Motor neuron (in vitro differentiated cells): ENCODE data around the gene SLC29A1. TPM values are rescaled to one million over a fixed set of nuclear protein-coding genes. Genes with fewer than 3 reads are reported as not detected.

Experiments
- ATAC-seq, 8 experiments: fragments of 200-7000 bp; cut with Tn5 transposase; replicated peaks in 6 of 8; 2 replicates each; pipeline ENCODE4 v1.8.0; 2021; ENCODE audit warnings: mild to moderate bottlenecking in 8 of 8, moderate library complexity in 8 of 8
- H3K27ac ChIP-seq, 2 donors: fragments of 250-450 bp; sonication (Bioruptor Pico); 2 replicates each; pipeline ENCODE4 v1.9.0; 2021; ENCODE audit warnings: antibody characterized with exemption in 2 of 2, mild to moderate bottlenecking in 2 of 2, moderate library complexity in 1 of 2
- H3K4me1 ChIP-seq, 2 donors: fragments of 250-450 bp; sonication (Bioruptor Pico); replicated peaks in 1 of 2; 2 replicates each; pipeline ENCODE4 v1.6.1; 2021; ENCODE audit warnings: antibody characterized with exemption in 2 of 2, mild to moderate bottlenecking in 2 of 2, moderate library complexity in 1 of 2
- H3K4me3 ChIP-seq, 5 donors: fragments of 250-450 bp; sonication (Bioruptor Pico); 2 replicates each; pipeline ENCODE4 v1.9.0; 2021; ENCODE audit warnings: antibody characterized with exemption in 5 of 5, mild to moderate bottlenecking in 5 of 5, moderate library complexity in 4 of 5
- whole genome bisulfite sequencing, 10 experiments: fragments of 450-650 bp; shearing (Covaris generic); methylation state at CpG; one replicate each; pipeline ENCODE4 v1.0.0; 2022; 5-methylcytosine and 5-hydroxymethylcytosine counted together
- in situ Hi-C, 9 experiments: fragments of 400-800 bp; cut with MboI; loops; one replicate each; pipeline ENCODE4 v1.15.0; 2021; ENCODE audit warnings: low sequenced_read_pairs in 9 of 9, low pct_unique_long_range_greater_than_20kb in 2 of 9; ENCODE audit not compliant: unreplicated experiment in 9 of 9
- total RNA-seq, 8 experiments: library from RNA; unstranded; fragments of 300-600 nt; gene quantifications; 2 replicates each; pipeline versions ENCODE4 v1.2.3 to v1.2.4, GENCODE V29; 2022

Gene SLC29A1
- total RNA-seq, 8 experiments from 2014 or later, result 3.8 to 58.8 (median 24.4) TPM

DNA sequence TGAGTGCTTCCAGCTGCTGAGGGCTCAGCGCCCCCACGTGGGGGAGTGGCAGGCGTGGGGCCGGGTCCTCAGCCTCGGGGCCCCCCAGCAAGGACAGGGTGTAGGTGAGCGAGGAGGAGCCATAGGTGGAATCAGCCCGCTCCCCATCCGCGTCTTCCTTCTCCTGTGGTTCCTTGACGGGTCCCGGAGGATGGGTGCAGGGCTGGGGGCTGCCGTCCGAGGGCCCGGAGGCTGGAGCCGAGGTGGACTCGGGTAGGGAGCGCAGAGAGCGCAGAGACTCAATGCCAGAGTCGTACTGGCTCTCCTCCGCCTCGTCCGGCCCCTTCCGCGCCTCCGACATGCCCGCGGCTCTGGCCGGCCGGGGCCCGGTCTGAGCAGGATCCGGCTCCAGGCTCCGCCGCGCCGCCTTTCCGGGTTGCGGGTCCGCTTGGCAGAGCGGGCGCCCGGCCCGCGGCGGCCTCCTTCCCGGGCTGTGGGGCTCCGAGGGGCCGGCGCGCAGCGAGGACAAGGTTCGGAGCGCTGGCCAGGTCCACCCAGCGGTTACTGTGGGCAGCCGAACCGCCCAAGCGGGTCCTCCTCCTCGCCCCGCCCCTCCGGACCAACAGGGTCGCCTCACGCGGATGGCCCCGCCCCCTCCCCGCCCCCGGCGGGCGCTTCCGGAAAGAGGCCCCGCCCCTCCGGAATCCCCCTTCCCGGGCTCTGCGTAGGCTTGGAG, 41.8 kb downstream of the SLC29A1 start, which contains the start of gene NFKBIE:
TSS of gene NFKBIE (minus strand) at position 545 of the 715 bp plus-strand sequence. CDS start at position 340, 205 bp downstream.
- peak; percentile 68 to 85 (median 78) for ATAC-seq
- H3K4me3 ChIP-seq, result peak within 1 kb of the TSS; percentile 61 to 83 (median 71)
- H3K27ac ChIP-seq, result peak within 1 kb of the TSS; percentile 57 to 75
- 0 to 17% (median 0%) methylated on average over 1 to 11 of the region's 72 CpGs; no CpG with 5 or more reads in 3 of the 10 experiments for WGBS, 10 experiments
- H3K4me1 ChIP-seq, result peaks cover 44 to 49% of the 10 kb centered on the region in 2 donors
- in situ Hi-C loops, result loop anchor here in 3 of 9 experiments (10.0 kb wide), 1 partner anchor 70 kb away; no protein-coding TSS in a partner anchor

DNA sequence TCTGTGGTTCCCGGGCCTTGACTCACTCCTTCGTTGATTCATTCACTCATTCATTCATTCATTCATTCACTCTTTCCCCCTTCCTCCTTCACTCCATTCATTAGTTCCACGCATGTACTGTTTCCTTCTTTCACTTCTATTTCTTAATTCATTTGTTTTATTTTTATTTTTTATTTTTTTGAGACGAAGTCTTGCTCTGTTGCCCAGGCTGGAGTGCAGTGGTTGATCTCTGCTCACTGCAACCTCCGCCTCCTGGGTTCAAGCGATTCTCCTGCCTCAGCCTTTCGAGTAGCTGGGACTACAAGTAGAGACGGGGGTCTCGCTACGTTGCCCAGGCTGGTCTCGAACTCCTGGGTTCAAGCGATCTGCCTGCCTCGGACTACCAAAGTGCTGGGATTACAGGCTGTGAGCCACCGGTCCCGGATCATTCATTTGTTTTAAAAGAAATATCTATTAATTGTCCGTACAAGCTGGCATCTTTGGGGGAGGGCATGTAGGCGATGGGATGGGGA, 42.4 kb downstream of the SLC29A1 start:
- in situ Hi-C loops, result loop anchor here in 3 of 9 experiments (10.0 kb wide), 1 partner anchor 69 kb away; no protein-coding TSS in a partner anchor
- Histone ChIP-seq H3K27ac (no peak overlapping the region), H3K4me1 (peaks cover 44 to 49% of the 10 kb centered on the region in 2 donors), H3K4me3 (peak overlapping the region; percentile 61 to 83 (median 71))
- 24 to 95% (median 62%) methylated on average over 4 to 17 of the region's 17 CpGs; no CpG with 5 or more reads in 1 of the 10 experiments for WGBS, 10 experiments
- ATAC-seq, result no peak

DNA sequence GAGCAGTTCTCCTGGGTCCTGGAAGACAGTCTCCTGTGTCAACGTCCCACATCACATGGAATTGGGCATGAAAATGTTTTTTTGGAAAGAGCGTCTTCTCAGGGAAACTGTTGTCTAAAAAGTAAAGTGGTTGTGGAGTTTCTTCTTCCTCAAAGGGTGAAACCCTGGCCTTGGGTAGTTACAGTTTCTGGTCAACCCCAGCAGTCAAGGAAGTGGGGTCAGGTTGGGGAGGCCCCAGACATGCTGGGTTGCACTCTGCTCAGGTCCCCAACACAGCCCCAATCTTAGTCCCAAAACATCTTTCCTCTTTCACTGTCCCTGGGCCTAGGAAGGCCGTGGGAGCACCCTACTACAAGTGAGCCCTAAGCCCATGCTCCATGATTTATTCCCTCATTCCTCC, 43.0 kb downstream of the SLC29A1 start:
- 63 to 100% (median 92%) methylated on average over 1 to 3 of the region's 3 CpGs; no CpG with 5 or more reads in 3 of the 10 experiments for WGBS, 10 experiments

DNA sequence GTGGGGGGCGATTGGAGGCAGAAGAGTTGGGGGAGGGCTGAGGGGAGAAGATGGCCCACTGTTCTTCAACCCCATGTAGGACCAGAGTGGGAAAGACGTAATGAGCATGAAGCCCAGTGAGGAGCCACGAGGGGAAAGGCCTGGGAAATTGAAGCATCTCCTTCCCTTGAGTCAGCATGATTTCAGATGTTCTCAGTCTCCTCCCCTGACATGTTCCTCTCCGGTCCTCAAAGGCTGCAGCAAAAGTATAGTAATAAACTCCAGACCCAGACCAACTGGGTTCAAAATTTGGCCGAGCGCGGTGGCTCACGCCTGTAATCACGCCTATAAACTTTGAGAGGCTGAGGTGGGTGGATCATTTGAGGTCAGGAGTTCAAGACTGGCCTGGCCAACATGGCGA, 43.9 kb downstream of the SLC29A1 start:
- ATAC-seq, result no peak
- H3K4me1 ChIP-seq, result peaks cover 54 to 57% of the 10 kb centered on the region in 2 donors
- in situ Hi-C loops, result loop anchor here in 3 of 9 experiments (10.0 kb wide), 1 partner anchor 68 kb away; no protein-coding TSS in a partner anchor

More for the DNA sequence above, 43.0 kb downstream of the SLC29A1 start:
- Histone ChIP-seq H3K4me1 (peaks cover 45 to 50% of the 10 kb centered on the region in 2 donors), H3K27ac (no peak overlapping the region), H3K4me3 (no peak overlapping the region)
- no peak for ATAC-seq
- in situ Hi-C loops, result loop anchor here in 3 of 9 experiments (10.0 kb wide), 1 partner anchor 68 kb away; no protein-coding TSS in a partner anchor

DNA sequence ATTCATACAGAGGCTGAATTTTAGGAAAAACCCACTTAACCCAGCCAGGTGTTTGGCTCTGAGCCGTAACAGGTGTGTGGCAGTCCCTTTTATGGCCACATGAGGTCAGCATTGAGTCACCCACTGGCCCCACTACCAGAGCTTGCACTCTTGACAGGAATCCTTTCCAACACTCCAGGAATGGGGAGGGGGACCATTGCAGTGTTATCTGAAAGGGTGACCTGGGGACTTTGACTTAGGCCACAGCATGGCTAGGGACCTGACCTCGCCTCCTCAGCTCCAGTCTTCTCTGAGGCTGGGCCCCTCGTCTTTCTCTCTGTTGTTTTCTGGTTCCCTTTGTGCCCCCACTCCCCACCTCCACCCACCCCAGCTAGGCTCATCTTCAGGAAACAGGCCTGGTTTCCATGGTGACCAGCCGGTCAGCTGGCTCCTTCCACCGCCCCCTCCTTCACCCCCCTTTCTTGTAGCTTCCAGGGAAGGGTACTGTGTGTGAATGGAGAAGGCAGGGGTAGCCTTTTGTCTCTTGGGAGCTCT, 44.8 kb downstream of the SLC29A1 start:
- peaks cover 47 to 52% of the 10 kb centered on the region in 2 donors for H3K4me1 ChIP-seq
- H3K27ac ChIP-seq, result peak overlapping the region; percentile 28 to 56
- no peak overlapping the region for H3K4me3 ChIP-seq
- WGBS, 10 experiments, result 0% methylated on average over 1 to 4 of the region's 5 CpGs; no CpG with 5 or more reads in 5 of the 10 experiments
- in situ Hi-C loops, result loop anchor here in 3 of 9 experiments (10.0 kb wide), 1 partner anchor 67 kb away; no protein-coding TSS in a partner anchor
- ATAC-seq, result peak in 6 of 8 experiments; percentile 4 to 41 (median 26)

More for the DNA sequence above, 43.9 kb downstream of the SLC29A1 start:
- WGBS, 10 experiments, result 20 to 83% (median 53%) methylated on average over 1 to 6 of the region's 10 CpGs; no CpG with 5 or more reads in 4 of the 10 experiments
- Histone ChIP-seq H3K27ac (no peak overlapping the region), H3K4me3 (no peak overlapping the region)

DNA sequence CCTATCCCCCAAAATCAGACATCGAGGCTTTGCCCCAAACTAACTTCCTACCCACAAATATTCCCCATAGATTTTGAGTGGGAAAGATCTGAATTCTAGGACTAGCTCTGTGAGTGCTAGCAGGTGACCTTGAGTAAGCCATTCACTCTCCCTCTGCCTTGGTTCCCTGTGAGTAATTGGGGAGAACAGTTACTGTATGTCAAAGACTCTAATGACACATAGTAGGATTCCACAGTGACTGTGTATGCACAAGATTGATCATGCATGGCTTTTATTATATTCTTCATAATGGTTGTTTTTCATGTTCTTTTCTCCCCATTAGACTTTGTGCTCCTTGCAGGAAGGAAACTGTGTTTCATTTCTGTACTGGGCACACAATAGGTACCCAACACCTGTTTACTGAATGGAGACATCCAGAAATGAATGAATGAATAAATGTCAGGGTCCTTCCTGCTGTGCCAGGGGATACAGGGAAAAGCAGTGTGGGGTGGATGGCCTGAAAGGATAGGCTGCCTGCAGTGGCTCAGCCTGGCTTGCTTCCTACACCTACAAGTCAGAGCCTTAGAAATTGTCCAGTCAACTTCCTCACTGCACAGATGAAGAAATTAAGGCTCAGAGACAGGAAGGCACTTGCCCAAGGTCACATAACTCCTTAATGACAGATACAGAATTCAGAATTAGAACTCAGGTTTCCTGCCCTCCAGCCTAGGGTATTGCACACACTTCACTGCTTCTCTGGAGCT, 46.0 kb downstream of the SLC29A1 start:
- Histone ChIP-seq H3K4me3 (peak overlapping the region in 4 of 5 donors; percentile 55 to 95 (median 82)), H3K4me1 (peaks cover 35 to 43% of the 10 kb centered on the region in 2 donors), H3K27ac (peak overlapping the region in 1 of 2 donors; percentile 93)
- 71 to 83% methylated on average over 1 of the region's 1 CpG; no CpG with 5 or more reads in 8 of the 10 experiments for WGBS, 10 experiments
- in situ Hi-C loops, result loop anchor here in 3 of 9 experiments (10.0 kb wide), 1 partner anchor 65 kb away; no protein-coding TSS in a partner anchor
- no peak for ATAC-seq

DNA sequence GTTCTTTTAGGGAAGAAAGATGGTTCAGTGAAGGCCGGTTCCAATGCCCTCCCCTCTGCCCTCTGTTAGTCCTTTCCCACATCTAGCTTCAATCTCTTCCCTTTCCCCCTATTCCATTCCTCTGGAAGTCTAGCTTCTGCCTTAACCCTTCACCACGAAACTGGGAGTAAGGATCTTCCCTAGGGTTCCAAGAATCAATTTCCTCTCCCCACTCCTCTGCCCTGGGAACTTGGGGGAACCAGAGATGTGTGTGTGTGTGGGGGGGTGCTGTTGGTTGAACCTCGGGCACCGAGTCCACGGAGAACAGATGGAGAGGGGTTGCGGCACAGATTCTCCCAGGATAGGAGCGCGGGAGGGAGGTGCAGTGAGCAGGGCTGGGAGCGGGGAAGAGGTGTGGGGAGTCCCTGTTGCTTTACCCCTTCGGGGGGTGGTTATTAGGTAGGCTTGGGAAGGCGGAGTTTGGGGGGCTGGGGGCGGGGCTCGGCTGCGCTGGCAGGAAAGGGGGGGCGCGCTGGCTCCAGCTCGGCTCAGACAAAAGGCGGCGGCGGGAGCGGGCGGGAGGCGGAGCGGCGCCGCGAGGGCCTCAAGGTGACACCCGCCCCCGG, 46.6 kb downstream of the SLC29A1 start, which contains the start of gene TMEM151B:
TSS of gene TMEM151B (plus strand) at position 530 of the 605 bp plus-strand sequence. CDS start 293 bp downstream, outside the sequence.
- Histone ChIP-seq H3K27ac (peak within 1 kb of the TSS; percentile 90 to 93), H3K4me1 (peaks cover 32 to 45% of the 10 kb centered on the region in 2 donors), H3K4me3 (peak within 1 kb of the TSS; percentile 51 to 95 (median 79))
- 0 to 80% (median 35%) methylated on average over 1 to 2 of the region's 29 CpGs; no CpG with 5 or more reads in 5 of the 10 experiments for WGBS, 10 experiments
- ATAC-seq, result peak in 5 of 8 experiments; percentile 0 to 28 (median 15)
- in situ Hi-C loops, result loop anchor here in 4 of 9 experiments (10.0 kb wide), 1 partner anchor 65 kb away; no protein-coding TSS in a partner anchor

DNA sequence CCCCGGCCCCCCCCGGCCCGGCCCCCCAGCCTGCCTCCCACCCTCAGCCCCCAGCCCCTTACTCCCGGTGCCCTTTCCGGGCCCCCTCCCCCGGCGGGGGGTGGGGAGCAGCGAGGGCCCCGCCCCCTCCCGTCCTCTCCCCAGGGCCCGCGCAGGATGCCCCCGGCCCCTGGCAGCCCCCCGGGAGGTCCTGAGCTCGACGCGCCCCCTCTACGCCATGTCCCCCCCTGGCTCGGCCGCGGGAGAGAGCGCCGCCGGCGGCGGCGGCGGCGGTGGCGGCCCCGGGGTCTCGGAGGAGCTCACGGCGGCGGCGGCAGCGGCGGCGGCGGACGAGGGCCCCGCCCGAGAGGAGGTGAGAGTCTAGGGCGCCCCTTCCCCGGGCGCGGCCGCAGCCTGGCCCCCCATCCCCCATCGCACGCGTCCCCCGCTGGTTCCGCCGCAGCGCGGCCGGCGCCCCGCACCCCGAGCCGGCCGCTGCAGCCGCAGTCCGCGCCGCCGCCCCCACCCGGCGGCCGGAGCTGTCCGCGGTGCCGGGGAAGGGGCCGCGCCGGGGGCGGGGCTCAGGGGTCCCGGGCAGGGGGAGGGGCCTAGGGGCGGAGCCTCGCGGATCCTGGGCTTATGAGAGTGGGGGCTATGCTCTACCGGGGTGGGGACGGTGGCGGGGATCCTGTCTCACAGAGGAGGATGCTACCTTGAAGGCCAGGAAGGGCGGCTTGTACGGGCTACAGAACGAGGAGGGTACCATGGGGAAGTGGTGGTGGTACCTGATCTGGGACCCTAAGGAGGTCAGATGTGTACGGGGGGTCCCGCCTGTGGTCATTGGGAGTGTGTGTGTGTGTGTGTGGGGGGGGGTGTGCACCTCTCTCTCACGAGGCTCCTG, 47.4 kb downstream of the SLC29A1 start:
- in situ Hi-C loops, result loop anchor here in 1 of 9 experiments (10.0 kb wide), 1 partner anchor 64 kb away; no protein-coding TSS in a partner anchor
- peaks cover 30 to 46% of the 10 kb centered on the region in 2 donors for H3K4me1 ChIP-seq
- H3K27ac ChIP-seq, result peak overlapping the region; percentile 90 to 93
- 0% methylated on average over 1 of the region's 90 CpGs; no CpG with 5 or more reads in 9 of the 10 experiments for WGBS, 10 experiments
- H3K4me3 ChIP-seq, result peak overlapping the region; percentile 51 to 95 (median 79)
- peak in 6 of 8 experiments; percentile 53 to 75 (median 68) for ATAC-seq

DNA sequence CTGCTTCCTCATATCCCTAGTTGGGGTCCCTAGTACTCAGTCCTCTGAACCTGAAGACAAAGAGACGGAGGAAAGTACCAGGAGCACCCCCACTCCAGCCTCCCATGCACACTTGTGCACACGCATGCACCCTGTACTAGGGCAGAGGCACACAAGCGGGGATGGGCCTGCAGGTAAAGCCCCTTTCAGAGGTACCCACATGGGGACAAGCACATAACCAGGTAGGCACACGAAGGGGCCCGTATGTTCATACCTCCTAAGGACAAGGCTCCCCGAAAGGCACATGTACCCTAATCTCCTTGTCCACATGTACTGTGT, 48.0 kb downstream of the SLC29A1 start:
- 20 to 100% (median 93%) methylated on average over 1 to 3 of the region's 6 CpGs; no CpG with 5 or more reads in 7 of the 10 experiments for whole genome bisulfite sequencing, 10 experiments
- peaks cover 29 to 51% of the 10 kb centered on the region in 2 donors for H3K4me1 ChIP-seq
- peak overlapping the region; percentile 51 to 95 (median 79) for H3K4me3 ChIP-seq
- peak in 5 of 8 experiments; percentile 3 to 10 (median 5) for ATAC-seq
- peak overlapping the region; percentile 19 to 90 for H3K27ac ChIP-seq
- in situ Hi-C loops, result loop anchor here in 1 of 9 experiments (10.0 kb wide), 1 partner anchor 63 kb away; no protein-coding TSS in a partner anchor

DNA sequence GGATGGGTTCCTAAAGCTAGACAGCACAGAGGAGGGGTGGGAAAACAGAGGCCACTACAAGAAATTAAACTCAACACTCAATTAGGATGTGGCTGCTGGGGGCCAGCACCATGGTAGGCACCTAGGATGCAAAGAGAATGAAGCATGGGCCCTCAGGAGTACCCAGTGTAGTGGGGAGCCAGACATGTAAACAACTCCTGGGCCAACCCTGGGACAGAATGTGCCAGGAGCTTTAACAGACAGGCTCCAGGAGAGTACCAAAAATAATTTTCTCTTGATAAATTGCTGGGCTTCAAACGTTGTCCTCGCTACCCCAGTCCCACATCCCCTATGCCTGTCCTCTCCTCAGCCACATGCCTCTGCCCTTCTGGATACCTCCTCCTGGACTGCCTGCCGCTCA, 48.5 kb downstream of the SLC29A1 start:
- no peak overlapping the region for H3K27ac ChIP-seq
- ATAC-seq, result no peak
- peaks cover 29 to 55% of the 10 kb centered on the region in 2 donors for H3K4me1 ChIP-seq
- H3K4me3 ChIP-seq, result peak overlapping the region in 4 of 5 donors; percentile 51 to 95 (median 82)
- in situ Hi-C loops, result loop anchor here in 1 of 9 experiments (10.0 kb wide), 1 partner anchor 63 kb away; no protein-coding TSS in a partner anchor
- WGBS, 10 experiments, result no CpG with 5 or more reads among the region's 3 CpGs

DNA sequence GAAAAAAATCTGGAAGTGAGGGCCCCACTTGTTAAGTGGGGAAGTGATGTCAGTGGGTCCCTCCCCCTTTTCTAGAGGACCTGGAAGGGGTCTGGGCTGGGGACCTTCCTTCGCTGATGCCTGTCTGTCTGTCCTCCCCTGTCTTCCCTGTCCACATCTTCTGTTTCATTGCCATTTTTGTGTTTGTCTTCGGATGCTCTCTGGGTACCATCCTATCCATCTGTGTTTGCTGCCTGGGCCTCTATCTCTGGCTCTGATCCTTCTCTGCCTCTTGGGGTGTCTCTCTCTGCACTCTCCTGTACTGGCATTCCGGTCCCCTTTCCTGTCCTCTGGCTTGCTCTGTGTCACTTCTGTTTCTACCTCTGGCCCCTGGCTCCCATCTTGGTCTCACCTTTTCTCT, 49.1 kb downstream of the SLC29A1 start:
- H3K4me3 ChIP-seq, result no peak overlapping the region
- 38 to 100% (median 96%) methylated on average over 1 to 3 of the region's 3 CpGs; no CpG with 5 or more reads in 2 of the 10 experiments for WGBS, 10 experiments
- H3K4me1 ChIP-seq, result peaks cover 29 to 52% of the 10 kb centered on the region in 2 donors
- no peak for ATAC-seq
- no peak overlapping the region for H3K27ac ChIP-seq
- in situ Hi-C loops, result loop anchor here in 1 of 9 experiments (10.0 kb wide), 1 partner anchor 62 kb away; no protein-coding TSS in a partner anchor
